H54 (cell line): ENCODE data around the gene RASGRF2.

Source experiments
- DNase-seq: peaks from one replicate; pipeline ENCODE4 v3.0.0; 2011; ENCODE audit warnings: low spot score, mixed read lengths; ENCODE audit not compliant: insufficient read length
- FAIRE-seq: peaks from 3 replicates; lab custom pipeline; 2011; peaks lifted over from hg19 to GRCh38; lab: Jason Lieb, UNC
- POLR2A ChIP-seq: IDR thresholded peaks from 2 replicates; pipeline ENCODE4 v1.6.1; 2011; ENCODE audit warnings: low read depth, mild to moderate bottlenecking, low read length

Gene RASGRF2

DNA sequence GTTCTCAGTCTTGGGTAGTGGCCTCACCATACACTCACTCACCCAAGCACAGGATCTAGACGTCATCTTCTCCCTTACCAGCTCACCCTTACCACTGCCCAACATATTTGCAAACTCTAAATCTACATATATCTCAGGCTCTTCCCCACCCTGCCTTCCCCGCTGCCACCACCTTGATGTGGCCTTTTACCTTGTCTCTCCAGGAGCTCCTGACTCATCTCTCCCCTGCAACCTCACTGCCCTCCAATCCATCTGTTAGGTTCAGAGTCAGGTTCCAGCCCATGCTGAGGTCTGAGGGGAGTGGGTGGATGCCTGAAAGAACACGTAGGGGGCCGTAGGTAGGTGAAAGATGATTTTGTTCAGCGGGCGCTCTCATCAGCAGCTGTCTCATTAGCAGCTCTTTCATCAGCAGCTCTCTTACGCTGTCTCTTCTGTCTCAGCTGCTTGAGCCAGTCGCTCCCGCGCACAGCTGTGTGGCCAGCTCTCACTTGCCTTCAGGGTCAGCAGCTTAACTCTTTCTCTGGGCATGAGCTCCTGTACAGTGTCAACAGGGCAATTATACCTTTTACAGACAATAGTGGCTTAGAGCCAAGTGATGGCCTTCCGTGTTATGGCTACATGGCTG lies 249.8 kb downstream of the RASGRF2 start:
- DNase-seq: no peak
- no peak for TF ChIP-seq POLR2A
- no peak for FAIRE-seq

GRCh38 chr5:81212211-81212751 lies 252.1 kb downstream of the RASGRF2 start:
- no peak for FAIRE-seq
- DNase-seq: no peak
- TF ChIP-seq POLR2A: no peak

- no peak for TF ChIP-seq POLR2A
- DNase-seq (no peak), FAIRE-seq (no peak)
These were observed 252.9 kb downstream of the RASGRF2 start for GRCh38 chr5:81213070-81213469.

DNA sequence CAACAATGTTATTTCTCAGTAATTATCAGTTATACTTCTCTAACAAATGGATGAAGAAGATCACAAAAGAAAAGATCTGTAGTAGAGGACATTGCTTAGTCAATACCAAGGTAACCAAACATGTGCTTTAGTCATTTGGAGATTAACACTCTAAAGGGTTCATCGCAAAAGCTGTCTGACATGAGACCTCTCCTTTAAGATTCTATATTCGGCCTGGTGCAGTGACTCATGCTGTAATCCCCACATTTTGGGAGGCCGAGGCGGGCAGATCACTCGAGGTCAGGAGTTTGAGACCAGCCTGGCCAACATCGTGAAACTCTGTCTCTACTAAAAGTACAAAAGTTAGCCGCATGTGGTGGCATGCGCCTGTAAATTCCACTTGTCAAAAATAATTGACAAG lies 254.7 kb downstream of the RASGRF2 start:
- no peak for DNase-seq
- no peak for FAIRE-seq

GRCh38 chr5:81216152-81216551 lies 256.0 kb downstream of the RASGRF2 start:
- FAIRE-seq: no peak

More for the DNA sequence above, 254.7 kb downstream of the RASGRF2 start:
- no peak for TF ChIP-seq POLR2A

GRCh38 chr5:81219389-81219788 lies 259.2 kb downstream of the RASGRF2 start:
- DNase-seq (no peak), FAIRE-seq (no peak)
- TF ChIP-seq POLR2A: no peak

More at GRCh38 chr5:81216152-81216551, 256.0 kb downstream of the RASGRF2 start:
- TF ChIP-seq POLR2A: no peak
- DNase-seq: no peak

DNA sequence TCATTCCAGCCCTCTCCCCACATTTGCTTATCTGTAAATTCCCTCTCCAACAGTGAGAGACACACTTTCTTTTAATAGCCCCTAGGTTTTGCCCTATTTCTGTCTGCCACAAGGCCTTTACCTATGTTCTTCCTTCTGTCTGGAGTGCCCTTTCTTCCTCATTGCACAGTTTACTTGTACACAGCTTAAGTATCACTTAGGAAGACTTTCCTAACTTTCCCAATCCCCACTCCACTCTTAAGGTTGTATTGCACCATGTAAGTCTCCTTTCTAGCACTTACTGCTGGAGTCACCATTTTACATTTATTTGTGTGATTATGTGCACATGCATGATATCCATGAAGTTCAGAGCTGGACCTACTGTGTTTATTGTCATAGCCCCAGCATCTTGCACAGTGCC lies 262.1 kb downstream of the RASGRF2 start:
- FAIRE-seq: no peak

DNA sequence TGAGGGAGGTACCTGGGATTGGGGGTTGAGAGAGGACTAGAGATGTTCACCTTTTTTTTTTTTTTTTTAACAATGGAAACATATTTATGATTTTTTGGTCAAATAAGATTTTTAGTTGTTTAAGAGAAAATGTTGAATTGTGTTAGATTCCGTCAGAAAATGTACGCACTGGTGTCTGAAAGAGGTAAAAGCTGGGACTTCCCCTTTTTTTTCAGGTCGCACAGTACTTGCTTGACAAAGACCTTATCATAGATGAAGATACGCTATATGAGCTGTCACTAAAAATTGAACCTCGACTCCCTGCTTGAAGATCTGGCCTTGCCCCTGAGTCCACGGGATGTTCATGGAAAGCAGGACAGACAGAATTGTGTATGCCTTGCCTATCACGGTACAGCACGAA lies 265.3 kb downstream of the RASGRF2 start:
- DNase-seq: no peak
- no peak for FAIRE-seq
- no peak for TF ChIP-seq POLR2A

More for the DNA sequence above, 262.1 kb downstream of the RASGRF2 start:
- no peak for TF ChIP-seq POLR2A
- DNase-seq: no peak

- FAIRE-seq: no peak
- no peak for DNase-seq
- no peak for TF ChIP-seq POLR2A
These were observed 266.1 kb downstream of the RASGRF2 start for GRCh38 chr5:81226286-81226685.

DNA sequence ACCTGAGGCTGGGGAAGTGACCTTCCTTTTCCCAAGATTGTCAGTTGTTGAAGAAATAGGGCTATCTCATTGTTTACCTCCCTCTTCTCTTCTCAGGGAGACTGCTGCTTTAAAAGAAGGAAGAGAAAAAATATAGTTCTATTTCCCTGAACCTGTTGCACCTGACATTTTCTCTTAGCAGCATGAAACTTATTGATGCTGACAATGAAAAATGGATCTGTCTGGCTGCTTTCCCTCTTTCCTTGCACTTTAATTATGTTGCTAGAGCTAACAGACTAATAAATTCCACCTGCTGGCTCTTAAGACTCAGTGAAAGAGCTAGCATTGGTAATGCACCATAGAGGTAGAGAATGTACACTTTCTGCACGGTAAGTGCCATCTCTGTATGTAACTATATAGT lies 266.8 kb downstream of the RASGRF2 start:
- FAIRE-seq (no peak), DNase-seq (no peak)
- TF ChIP-seq POLR2A: no peak

GRCh38 chr5:81228084-81228483 lies 267.9 kb downstream of the RASGRF2 start:
- FAIRE-seq (no peak), DNase-seq (no peak)
- no peak for TF ChIP-seq POLR2A

DNA sequence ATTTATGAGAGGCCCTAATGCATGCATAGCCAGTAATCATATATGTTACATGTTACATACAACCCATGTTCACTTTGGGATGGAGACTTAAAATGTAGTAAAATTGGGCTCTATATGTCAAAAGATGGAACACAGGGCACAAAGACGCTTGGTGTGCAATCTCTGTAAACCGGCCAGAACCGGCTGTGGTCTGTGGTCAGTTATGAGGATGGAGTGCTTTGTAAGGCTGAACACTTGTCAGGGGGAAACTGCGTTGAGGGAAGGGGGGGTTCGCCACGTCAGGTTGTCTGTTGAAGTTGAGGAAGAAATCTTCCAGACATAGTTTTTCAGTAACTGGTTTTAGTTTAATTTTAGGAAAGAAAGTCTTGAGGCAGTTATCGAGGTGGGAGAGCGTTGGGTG lies 270.3 kb downstream of the RASGRF2 start:
- no peak for FAIRE-seq
- no peak for TF ChIP-seq POLR2A
- DNase-seq: no peak

DNA sequence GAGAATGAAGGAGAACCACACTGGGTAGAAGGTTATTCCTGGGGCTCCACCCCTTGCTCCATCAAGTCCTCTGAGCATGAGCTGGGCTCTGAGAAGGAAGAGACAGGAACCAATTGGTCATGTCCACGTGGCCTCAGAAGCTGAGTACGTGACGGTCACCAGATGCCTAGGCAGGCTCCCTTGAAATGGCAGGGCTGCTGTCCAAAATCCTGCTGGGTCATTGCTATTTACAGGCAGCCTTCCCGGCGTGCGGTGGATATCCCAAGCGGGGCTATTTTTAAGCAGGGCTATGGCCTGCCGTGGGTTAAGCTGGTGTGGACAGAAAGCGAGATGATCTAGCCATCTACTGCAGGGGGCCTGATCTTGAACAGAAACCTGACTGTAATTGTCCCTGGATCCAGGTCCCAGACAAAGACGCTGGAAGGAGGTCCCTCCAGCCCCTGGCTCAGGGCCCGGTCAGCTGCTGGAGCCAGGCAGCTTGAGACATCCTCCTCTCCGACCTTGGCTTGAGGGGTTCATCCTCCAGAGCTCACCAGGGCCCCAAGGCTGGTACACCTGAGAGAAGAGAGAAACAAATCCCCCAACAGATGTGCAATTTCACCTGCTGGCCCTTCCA lies 272.4 kb downstream of the RASGRF2 start:
- DNase-seq: no peak
- TF ChIP-seq POLR2A: no peak
- FAIRE-seq: no peak

- DNase-seq: no peak
- no peak for TF ChIP-seq POLR2A
- FAIRE-seq: no peak
These were observed 273.0 kb downstream of the RASGRF2 start, which contains the start of gene CKMT2 for GRCh38 chr5:81233080-81233634. TSS of gene CKMT2 (plus strand) at chr5:81233322. CDS start at chr5:81251133, 17,811 bp downstream.
